ACC112 (cell line): ENCODE results near the gene ONECUT3.

Experiments
- H2AFZ ChIP-seq: fragments of 200-600 bp; sonication (generic); one replicate; pipeline ENCODE4 v1.6.0; 2017; ENCODE audit warnings: antibody characterized with exemption, low read length; ENCODE audit not compliant: unreplicated experiment
- H3K27ac ChIP-seq: fragments of 200-600 bp; sonication (generic); 2 replicates; pipeline ENCODE4 v1.5.1; 2014; ENCODE audit warnings: low read depth, mild to moderate bottlenecking, antibody characterized with exemption, low read length, moderate library complexity
- H3K27me3 ChIP-seq: fragments of 200-600 bp; sonication (generic); 2 replicates; pipeline ENCODE4 v1.6.1; 2014; ENCODE audit warnings: mild to moderate bottlenecking, antibody characterized with exemption, low read length, moderate library complexity, mixed read lengths; ENCODE audit not compliant: insufficient read depth
- H3K36me3 ChIP-seq: fragments of 200-600 bp; sonication (generic); 2 replicates; pipeline ENCODE4 v1.6.1; 2016; ENCODE audit warnings: mild to moderate bottlenecking, antibody characterized with exemption, low read length, moderate library complexity, mixed read lengths; ENCODE audit not compliant: insufficient read depth
- H3K4me1 ChIP-seq: fragments of 200-600 bp; sonication (generic); one replicate; pipeline ENCODE4 v1.6.1; 2016; ENCODE audit warnings: low read length, mixed read lengths; ENCODE audit not compliant: insufficient read depth, unreplicated experiment, control insufficient read depth
- H3K4me3 ChIP-seq: fragments of 200-600 bp; sonication (generic); 2 replicates; pipeline ENCODE4 v1.5.1; 2014; ENCODE audit warnings: mild to moderate bottlenecking, low read depth, low read length
- H3K79me2 ChIP-seq: fragments of 200-600 bp; sonication (generic); one replicate; pipeline ENCODE4 v1.6.0; 2016; ENCODE audit warnings: low read length; ENCODE audit not compliant: control insufficient read depth, unreplicated experiment, insufficient read depth

Gene ONECUT3

DNA sequence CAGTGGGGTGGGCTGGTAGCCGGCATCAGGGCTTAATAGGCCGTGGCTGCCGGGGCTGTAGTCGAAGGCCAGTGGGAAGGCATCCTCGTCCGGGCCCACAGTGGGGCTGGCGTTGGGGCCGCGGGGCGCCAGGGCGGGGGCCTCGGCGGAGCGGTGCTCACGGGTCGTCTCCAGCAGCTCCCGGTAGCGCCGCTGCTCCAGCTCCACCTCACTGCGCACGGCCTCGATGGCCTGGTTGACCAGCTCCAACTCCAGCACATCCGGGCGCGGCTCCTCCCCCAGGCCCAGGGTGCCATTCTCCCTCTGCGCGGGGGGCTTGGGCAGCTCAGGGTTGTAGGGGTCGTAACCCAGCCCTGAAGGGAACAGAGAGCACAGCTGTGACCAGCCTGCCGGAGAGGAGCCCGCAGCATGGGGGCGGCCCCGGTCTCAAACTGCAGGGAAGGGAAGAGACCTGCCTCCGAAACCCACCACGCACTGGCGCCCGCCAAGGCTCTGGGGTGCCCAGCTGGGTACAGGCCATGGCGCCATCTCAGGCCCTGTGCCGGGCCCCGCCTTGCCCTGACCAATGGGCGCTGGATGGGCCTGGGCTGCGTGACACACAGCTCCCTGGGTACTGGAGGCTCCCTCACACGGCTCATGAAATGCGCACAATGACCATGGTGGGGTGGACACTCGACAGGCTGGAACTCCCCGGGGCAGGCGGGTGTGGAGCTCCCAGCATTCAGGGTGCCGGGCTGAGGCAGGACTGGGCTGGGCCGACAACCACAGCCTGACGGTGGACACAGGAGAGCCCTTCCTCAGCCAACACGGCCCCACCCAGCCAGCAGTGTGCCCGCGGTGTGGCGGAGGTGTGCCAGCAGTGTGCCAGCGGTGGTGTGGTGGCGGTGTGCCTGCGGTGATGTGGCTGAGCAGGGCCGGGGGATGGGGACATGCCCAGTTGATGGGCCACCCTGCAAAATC is 75.3 kb downstream of the ONECUT3 start:
- Histone ChIP-seq H3K79me2 (peaks cover 9% of the 10 kb centered on the region), H3K4me1 (no peaks in the 10 kb centered on the region)

DNA sequence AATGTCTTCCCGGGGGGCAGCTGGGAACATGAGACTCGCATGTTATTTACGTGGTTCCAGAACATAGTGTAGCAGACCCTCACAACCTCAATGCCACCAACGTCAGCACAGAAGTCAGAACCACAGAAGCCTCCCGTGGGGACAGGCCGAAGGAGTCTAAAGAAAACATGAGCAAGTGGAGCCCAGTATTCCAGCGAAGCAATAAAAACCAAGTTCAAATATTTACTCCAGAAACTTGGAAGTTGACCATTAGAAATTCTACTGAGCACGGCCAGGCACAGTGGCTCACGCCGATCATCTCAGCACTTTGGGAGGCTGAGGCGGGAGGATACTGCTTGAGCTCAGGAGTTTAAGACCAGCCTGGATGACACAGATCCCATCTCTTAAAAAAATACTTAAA is 76.7 kb downstream of the ONECUT3 start:
- Histone ChIP-seq H3K4me1 (no peaks in the 10 kb centered on the region), H3K36me3 (no peaks in the 10 kb centered on the region), H3K27ac (no peak overlapping the region), H3K79me2 (peaks cover 21% of the 10 kb centered on the region), H2AFZ (no peak overlapping the region), H3K27me3 (no peaks in the 10 kb centered on the region), H3K4me3 (no peak overlapping the region)

More for the DNA sequence above, 75.3 kb downstream of the ONECUT3 start:
- Histone ChIP-seq H3K4me3 (no peak overlapping the region), H2AFZ (no peak overlapping the region), H3K27me3 (no peaks in the 10 kb centered on the region), H3K36me3 (no peaks in the 10 kb centered on the region), H3K27ac (no peak overlapping the region)

DNA sequence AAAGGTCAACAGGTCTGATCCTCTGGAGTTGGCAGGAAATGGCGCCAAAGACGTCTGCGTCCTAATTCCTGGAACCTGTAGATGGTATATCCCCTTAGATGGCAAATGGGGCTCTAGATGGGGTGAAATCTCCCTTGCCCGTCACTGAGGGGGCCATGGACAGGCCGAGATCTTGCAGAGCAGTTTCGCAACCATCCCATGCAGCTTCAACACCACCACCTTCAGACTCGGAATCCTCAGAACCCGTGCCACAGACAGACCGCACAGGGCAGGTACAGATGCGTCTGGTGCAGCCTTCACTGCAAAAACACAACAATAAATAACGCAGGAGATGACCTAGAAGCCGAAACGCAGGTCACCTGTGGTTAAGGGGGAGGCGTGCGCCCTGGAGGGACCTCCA is 77.3 kb downstream of the ONECUT3 start:
- Histone ChIP-seq H3K79me2 (peaks cover 26% of the 10 kb centered on the region), H2AFZ (no peak overlapping the region), H3K4me1 (no peaks in the 10 kb centered on the region), H3K27me3 (no peaks in the 10 kb centered on the region), H3K27ac (no peak overlapping the region), H3K36me3 (no peaks in the 10 kb centered on the region), H3K4me3 (no peak overlapping the region)
